Fibroblast of peridontal ligament (primary cell): ENCODE results near the gene GALM.
A peak's percentile ranks its signal among the peaks of the same experiment; 100 is the strongest.
"Not testable (repeated sequence)": the region's sequence is repeated elsewhere in the genome, so short reads cannot be mapped to it uniquely, and the experiment has no call there.

Experiments
- DNase-seq: peaks from one replicate; pipeline ENCODE4 v3.0.0-alpha.2; 2010; ENCODE audit errors: extremely low read depth

GALM gene

GRCh38 chr2:38665854-38666555, at the start of gene GALM:
TSS of gene GALM (plus strand) at chr2:38666114. CDS start at chr2:38666162, 48 bp downstream.
- DNase-seq: peak; percentile 98

DNA sequence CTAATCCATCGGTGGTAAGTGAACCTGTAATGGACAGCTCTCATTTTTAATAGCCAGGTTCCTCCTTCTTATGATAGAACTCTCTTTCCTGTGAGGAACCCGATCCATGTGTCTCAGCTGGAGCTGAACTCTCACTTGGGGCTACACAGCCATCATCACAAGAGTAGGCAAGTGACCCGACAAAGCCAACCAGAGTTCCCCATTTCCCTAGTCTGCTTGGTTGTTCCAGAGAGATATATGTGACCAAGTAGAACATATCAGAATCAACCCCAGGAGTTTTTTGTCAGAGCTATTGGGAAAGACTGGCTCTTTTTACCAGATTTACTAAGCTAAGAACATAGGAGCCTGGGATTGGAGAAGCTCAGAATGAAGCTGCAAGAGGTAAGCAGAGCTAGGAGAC, 48.6 kb upstream of the GALM start:
- no peak for DNase-seq

DNA sequence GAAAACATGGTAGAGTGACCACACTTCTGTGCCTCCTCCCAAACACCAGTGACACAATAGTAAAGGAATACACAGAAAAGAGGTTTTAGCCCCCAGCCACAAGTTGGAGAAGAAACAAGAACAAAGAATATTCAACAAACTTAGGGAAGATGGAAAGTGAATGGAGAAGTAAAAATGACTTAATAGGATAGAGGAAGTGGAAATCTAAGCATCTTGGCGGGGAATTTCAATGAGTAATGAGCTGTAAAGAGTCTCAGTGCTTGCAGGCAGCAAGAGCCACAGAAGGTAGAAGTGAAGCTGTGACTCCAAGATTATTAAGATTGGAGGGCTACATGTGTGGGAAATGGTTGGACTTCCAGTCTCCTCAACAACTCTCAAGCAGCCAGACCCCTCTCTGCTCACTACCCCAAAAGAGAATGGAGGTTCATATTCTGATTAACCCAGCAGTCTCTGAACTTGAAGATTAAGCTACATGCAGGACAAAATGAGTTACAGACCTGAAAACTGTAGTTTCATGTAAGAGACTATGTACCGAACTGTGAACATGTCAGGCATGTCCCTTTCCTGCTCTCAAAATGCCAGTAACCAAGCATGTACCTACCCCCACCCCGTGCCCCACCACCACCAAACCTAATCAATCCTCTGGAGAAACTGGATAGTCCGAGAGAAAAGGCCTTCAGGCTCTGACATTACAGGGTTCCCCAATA, 46.3 kb upstream of the GALM start:
- peak; percentile 67 for DNase-seq

DNA sequence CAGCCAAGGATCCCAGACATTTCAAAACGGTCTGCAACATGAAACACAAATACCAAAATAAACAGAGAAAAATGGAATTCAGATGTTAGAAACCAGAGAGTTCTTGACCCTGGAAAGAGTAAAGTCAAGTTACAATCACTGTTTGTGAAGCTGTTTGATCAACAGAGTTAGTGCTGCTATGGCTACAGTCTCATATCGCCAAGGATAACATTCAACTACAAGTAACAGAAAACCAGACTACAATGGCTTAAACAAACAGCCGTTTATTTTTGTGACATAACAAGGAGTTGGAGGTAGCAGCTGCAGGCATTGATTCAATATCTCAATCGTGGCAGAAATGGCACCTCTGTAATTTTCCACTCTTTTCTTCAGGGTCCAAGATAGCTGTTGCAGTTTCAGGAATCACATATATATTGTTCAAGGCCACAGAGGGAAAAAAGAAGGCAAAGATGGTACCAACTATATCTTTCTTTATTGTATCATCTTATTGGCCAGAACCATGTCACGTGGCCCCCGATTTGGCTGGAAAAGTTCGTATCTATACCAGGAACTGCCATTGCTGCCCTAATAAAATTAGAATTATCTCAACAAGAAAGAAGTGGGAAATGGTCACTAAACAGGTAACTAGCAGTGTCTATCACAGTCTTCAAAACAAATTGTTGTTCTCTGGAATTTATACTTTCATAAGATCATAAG, 45.5 kb upstream of the GALM start:
- peak; percentile 98 for DNase-seq

DNA sequence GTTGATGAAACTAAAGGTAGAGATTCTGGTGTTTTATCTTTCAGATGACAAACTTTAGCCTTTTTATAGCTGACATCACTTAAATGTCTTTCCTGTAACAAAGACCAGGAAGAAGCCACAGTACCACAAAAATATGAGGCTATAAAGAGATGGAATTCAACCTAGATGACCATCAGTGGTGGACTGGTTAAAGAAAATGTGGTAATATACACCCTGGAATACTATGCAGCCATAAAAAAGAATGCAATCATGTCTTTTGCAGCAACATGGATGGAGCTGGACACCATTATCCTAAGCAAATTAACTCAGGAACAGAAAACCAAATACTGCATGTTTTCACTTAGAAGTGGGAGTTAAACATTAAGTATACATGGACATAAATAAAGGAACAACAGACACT, 44.9 kb upstream of the GALM start:
- DNase-seq: no peak

DNA sequence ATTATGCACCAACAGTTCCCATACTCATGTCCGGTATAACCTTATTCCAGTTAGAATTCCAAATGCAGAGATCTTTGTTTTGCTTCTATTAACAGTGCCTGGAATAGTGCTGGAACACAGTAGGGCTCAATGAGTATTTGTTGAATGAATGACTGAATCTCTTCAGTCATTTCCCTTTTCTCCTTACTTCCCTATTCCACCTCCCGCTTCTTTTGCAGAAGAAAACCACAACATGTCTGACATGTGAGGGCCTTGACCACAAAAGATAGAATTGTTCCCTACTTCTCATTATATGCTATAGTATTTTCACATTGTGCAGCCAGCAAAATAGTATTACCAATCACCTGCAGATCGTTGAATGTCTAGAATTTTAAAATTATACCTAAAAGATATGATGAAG, 43.7 kb upstream of the GALM start:
- no peak for DNase-seq

DNA sequence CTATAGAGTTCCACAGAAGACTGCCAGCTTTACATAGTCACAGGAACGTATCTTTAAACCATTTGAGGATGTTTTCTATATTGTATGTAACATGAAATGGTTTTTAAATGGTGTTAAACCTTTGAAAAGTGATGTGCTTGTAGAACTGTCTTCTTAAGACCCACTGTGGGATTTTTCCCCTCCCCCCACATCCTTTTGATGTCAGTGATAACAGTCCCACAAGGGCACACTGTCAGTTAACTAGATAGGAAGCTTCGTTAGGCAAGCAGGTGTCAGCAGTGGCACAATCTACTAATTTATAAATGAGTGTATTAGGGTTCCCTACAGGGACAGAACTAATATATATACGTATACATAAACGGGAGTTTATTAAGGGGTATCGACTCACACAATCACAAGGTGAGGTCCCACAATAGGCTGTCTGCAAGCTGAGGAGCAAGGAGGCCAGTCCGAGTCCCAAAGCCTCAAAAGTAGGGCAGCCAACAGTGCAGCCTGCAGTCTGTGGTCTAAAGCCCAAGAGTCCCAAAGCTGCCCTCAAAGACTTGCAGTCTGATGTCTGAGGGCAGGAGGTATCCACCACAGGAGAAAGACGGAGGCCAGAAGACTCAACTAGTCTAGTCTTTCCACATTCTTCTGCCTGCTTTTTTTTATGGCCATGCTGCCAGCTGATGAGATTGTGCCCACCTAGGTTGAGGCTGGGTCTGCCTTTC, 39.4 kb upstream of the GALM start:
- DNase-seq: no peak

DNA sequence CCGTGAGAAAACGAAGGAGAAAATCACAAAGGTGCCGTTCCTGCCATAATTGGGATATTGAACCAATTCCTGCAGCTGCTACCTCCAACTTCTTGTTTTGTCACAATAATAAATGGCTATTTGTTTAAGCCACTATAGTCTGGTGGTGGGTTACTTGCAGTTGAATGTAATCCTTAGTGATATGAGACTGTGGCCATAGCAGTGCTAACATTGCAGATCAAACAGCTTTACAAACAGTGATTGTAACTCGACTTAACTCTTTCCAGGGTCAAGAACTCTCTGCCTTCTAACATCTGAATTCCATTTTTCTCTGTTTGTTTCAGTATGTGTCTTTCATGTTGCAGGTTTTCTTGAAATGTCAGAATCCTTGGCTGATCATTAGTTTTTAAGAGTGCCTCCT, 38.5 kb upstream of the GALM start:
- DNase-seq: no peak

GRCh38 chr2:38629684-38630083, 36.2 kb upstream of the GALM start:
- no peak for DNase-seq

DNA sequence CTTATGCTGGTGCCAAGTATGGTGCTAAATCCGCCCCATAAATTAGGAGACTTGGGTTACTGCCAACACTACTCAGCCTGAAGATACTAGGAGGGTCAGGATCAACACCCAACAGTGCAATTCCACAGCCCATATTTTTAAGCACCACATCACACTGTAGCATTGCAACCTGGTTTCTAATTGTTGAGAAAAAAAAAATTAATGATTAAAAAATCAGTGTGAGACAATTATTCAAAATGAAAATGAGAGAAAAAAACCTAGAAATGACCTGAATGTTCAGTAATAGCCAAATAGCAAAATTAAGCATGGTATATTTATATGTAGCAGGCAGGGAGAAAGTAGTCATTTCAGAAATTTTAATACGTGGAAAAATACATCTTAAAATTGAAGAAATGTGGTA, 33.9 kb upstream of the GALM start:
- DNase-seq: no peak

GRCh38 chr2:38632980-38633379, 32.9 kb upstream of the GALM start:
- DNase-seq: no peak

DNA sequence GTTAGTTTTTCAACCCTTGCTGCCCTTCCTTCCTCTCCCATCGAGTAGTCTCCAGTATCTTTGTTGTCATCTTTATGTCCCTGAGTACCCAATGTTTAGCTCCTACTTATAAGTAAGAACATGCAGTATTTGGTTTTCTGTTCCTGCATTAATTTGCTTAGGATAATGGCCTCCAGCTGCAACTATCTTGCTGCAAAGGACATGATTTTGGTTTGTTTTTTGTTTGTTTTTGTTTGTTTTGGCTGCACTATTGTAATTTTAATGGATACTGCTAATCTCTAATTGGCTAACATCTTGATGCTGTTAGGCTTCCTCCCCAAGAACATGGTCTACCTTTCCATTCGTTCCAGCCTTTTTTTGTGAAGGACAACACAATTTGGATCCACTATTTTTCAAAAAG, 32.0 kb upstream of the GALM start:
- DNase-seq: no peak

DNA sequence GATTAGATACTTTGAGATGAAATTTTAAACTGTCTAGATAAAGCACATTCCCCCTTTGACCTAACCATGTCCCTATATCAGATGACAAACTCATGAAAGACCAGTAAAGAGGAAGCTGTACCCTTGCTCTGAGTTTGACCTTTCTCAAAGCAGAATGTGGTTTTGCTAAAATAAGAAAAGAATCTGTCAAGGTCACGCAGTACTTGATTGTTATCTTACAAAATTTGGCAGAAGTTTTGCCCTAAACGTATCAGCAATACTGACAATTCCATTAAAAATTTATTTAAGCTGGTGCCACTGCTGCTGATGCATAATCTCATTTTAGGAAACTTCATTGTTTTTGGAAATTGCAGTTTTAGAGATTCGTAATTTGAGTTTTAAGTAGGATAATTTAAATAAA, 31.2 kb upstream of the GALM start:
- DNase-seq: no peak

GRCh38 chr2:38635139-38635538, 30.8 kb upstream of the GALM start:
- no peak for DNase-seq

DNA sequence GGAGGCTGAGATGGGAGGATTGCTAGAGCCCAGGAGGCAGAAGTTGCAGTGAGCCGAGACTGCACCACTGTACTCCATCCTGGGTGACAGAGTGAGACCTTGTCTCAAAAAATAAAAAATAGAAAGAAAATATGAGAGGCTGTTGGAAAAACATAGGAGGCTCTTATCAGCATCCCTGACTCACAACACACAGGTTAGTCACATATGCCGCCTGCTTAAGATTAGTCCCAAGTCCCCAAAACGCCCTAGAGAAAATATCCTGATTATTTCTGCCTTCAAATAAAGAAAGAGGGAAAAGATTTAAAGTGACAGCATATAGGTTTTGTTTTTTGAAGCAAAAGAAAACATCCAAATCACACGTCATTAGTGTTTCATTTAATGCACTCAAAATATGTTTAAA, 29.8 kb upstream of the GALM start:
- DNase-seq: no peak

GRCh38 chr2:38642373-38643017, 23.4 kb upstream of the GALM start:
- DNase-seq: not testable (repeated sequence)

DNA sequence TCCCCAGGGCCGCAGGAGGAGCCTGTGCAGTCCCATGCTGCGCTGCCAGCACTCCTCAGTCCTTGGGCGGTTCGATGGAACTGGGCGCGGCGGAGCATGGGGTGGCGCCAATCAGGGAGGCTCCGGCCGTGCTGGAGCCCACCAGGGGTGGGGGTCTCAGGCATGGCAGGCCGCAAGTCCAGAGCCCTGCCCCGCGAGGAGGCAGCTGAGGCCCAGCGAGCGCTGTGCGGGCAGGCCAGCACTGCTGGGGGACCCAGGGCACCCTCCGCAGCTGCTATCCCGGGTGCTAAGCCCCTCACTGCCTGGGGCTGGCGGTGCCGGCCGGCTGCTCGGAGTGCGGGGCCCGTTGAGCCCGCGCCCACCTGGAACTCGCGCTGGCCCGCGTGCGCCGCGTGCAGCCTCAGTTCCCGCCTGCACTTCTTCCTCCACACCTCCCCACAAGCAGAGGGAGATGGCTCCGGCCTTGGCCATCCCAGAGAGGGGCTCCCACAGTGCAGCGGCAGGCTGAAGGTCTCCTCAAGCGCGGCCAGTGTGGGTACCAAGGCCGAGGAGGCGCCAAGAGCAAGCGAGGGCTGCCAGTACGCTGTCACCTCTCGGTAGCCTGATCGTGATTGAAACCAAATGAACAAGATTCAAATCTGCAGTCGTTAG, 22.8 kb upstream of the GALM start:
- DNase-seq: no peak

GRCh38 chr2:38643683-38644511, 22.0 kb upstream of the GALM start:
- not testable (repeated sequence) for DNase-seq

- DNase-seq: no peak
Measured at GRCh38 chr2:38648107-38648761, 17.7 kb upstream of the GALM start.

DNA sequence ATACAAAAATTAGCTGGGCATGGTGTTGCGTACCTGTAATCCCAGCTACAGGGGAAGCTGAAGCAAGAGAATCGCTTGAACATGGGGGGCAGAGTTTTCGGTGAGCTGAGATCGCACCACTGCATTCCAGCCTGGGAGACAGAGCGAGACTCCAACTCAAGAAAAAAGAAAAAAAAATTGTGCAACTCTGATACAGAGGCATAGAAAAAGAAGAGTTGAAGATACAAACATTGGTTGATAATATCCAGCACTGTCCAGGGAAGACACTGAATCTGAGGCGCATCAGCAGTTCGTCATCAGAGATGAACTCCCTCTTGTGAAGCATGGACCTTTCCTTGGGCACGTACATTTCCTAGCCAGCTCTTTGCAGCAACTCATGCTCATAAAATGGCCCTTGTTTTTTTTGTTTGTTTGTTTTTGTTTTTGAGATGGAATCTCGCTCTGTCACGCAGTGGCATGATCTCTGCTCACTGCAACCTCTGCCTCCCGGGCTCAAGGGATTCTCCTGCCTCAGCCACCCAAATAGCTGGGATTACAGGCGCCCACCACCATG, 16.7 kb upstream of the GALM start:
- no peak for DNase-seq
